Esophagus (tissue), 2 donors: Measurements from ENCODE around the gene TWNK. TPM values are rescaled to one million over a fixed set of nuclear protein-coding genes. Genes with fewer than 3 reads are reported as not detected.
A peak's percentile ranks its signal among the peaks of the same experiment; 100 is the strongest.

Source experiments
- H3K27ac ChIP-seq, 2 donors: one replicate each; pipeline ENCODE4 v1.5.1; 2013; ENCODE audit warnings: low read depth in 2 of 2, mild to moderate bottlenecking in 2 of 2, inconsistent platforms in 1 of 2, low read length in 1 of 2, moderate library complexity in 1 of 2
- H3K27me3 ChIP-seq, 2 donors: one replicate each; pipeline ENCODE4 v1.6.1; 2013; ENCODE audit warnings: low read length in 2 of 2, control low read depth in 1 of 2, mild to moderate bottlenecking in 1 of 2; ENCODE audit not compliant: insufficient read depth in 2 of 2, control insufficient read depth in 1 of 2
- H3K36me3 ChIP-seq, 2 donors: one replicate each; pipeline ENCODE4 v1.6.1; 2013; ENCODE audit warnings: low read length in 1 of 2; ENCODE audit not compliant: control insufficient read depth in 2 of 2, insufficient read depth in 2 of 2
- H3K4me1 ChIP-seq, 2 donors: one replicate each; pipeline ENCODE4 v1.6.1; 2013; ENCODE audit warnings: low read length in 1 of 2; ENCODE audit not compliant: control insufficient read depth in 2 of 2, insufficient read depth in 2 of 2
- H3K4me3 ChIP-seq, 2 donors: one replicate each; pipeline ENCODE4 v1.5.1; 2013; ENCODE audit warnings: low read length in 2 of 2, mild to moderate bottlenecking in 2 of 2, low read depth in 1 of 2, moderate library complexity in 1 of 2
- H3K9me3 ChIP-seq, 2 donors: one replicate each; pipeline ENCODE4 v1.6.1; 2013; ENCODE audit warnings: mild to moderate bottlenecking in 2 of 2, low read depth in 1 of 2, low read length in 1 of 2, moderate library complexity in 1 of 2; ENCODE audit not compliant: control insufficient read depth in 2 of 2, insufficient read depth in 1 of 2
- WGBS, 2 donors: extraction: QIAGEN DNeasy Blood & Tissue Kit; methylation state at CpG; one replicate each; pipeline ENCODE4 v1.1.7; 2013; 5-methylcytosine and 5-hydroxymethylcytosine counted together
- polyA plus RNA-seq, 2 donors: library from polyadenylated mRNA; stranded (reverse); fragments of 200-250 nt; gene quantifications; one replicate each; pipeline ENCODE4 v1.2.3, GENCODE V29; 2013
- donor health status: healthy with polysubstance abuse.
- donor health status: Bipolar disorder and iron deficiency.

TWNK gene
- polyA plus RNA-seq: 1 to 10 TPM; 3.6 to 7.1 TPM

- WGBS, 2 donors: 0 to 1% methylated on average over 66 to 75 of the region's 75 CpGs
- H3K4me1 ChIP-seq: peaks cover 12 to 18% of the 10 kb centered on the region in 2 donors
- no peaks in the 10 kb centered on the region for H3K27me3 ChIP-seq
- H3K36me3 ChIP-seq: peaks cover 14 to 26% of the 10 kb centered on the region in 2 donors
- H3K27ac ChIP-seq: peak within 1 kb of the TSS; percentile 81 to 90
- H3K9me3 ChIP-seq: no peaks in the 10 kb centered on the region
- peak within 1 kb of the TSS; percentile 82 to 97 for H3K4me3 ChIP-seq
These were observed at the start of gene TWNK, which contains the start of gene MRPL43 for GRCh38 chr10:100986952-100987684. TWNK (plus strand) TSS chr10:100987543; CDS start chr10:100988211, 668 bp downstream. MRPL43 (minus strand) TSS chr10:100987497; CDS start chr10:100987443, 54 bp downstream.

GRCh38 chr10:100939763-100940344 is 47.5 kb upstream of the TWNK start:
- Histone ChIP-seq H3K27me3 (no peaks in the 10 kb centered on the region), H3K9me3 (no peaks in the 10 kb centered on the region), H3K4me1 (no peaks in the 10 kb centered on the region), H3K36me3 (peaks cover 9 to 11% of the 10 kb centered on the region in 2 donors), H3K27ac (no peak overlapping the region), H3K4me3 (no peak overlapping the region)

GRCh38 chr10:100942229-100942628 is 45.1 kb upstream of the TWNK start:
- WGBS, 2 donors: 95 to 97% methylated on average over 3 of the region's 3 CpGs
- Histone ChIP-seq H3K4me3 (no peak overlapping the region), H3K9me3 (no peaks in the 10 kb centered on the region), H3K4me1 (no peaks in the 10 kb centered on the region), H3K36me3 (peaks cover 9 to 14% of the 10 kb centered on the region in 2 donors), H3K27me3 (no peaks in the 10 kb centered on the region), H3K27ac (no peak overlapping the region)

- H3K36me3 ChIP-seq: peaks cover 7 to 14% of the 10 kb centered on the region in 2 donors
- no peak overlapping the region for H3K4me3 ChIP-seq
- H3K27ac ChIP-seq: no peak overlapping the region
- H3K9me3 ChIP-seq: no peaks in the 10 kb centered on the region
- no peaks in the 10 kb centered on the region for H3K27me3 ChIP-seq
- no peaks in the 10 kb centered on the region for H3K4me1 ChIP-seq
These were observed 43.8 kb upstream of the TWNK start for GRCh38 chr10:100943508-100943907.

- H3K9me3 ChIP-seq: no peaks in the 10 kb centered on the region
- peaks cover 0 to 6% of the 10 kb centered on the region in 2 donors for H3K36me3 ChIP-seq
These were observed 41.6 kb upstream of the TWNK start for GRCh38 chr10:100945754-100946153.

GRCh38 chr10:100948916-100949315 is 38.4 kb upstream of the TWNK start:
- 93 to 94% methylated on average over 3 of the region's 3 CpGs for WGBS, 2 donors
- no peak overlapping the region for H3K27ac ChIP-seq
- H3K4me3 ChIP-seq: no peak overlapping the region
- no peaks in the 10 kb centered on the region for H3K27me3 ChIP-seq
- peaks cover 2 to 5% of the 10 kb centered on the region in 2 donors for H3K36me3 ChIP-seq
- no peaks in the 10 kb centered on the region for H3K9me3 ChIP-seq
- no peaks in the 10 kb centered on the region for H3K4me1 ChIP-seq

More at GRCh38 chr10:100945754-100946153, 41.6 kb upstream of the TWNK start:
- no peak overlapping the region for H3K4me3 ChIP-seq
- no peaks in the 10 kb centered on the region for H3K27me3 ChIP-seq
- no peak overlapping the region for H3K27ac ChIP-seq
- H3K4me1 ChIP-seq: no peaks in the 10 kb centered on the region

GRCh38 chr10:100960251-100960650 is 27.1 kb upstream of the TWNK start:
- Histone ChIP-seq H3K27ac (no peak overlapping the region), H3K4me1 (no peaks in the 10 kb centered on the region), H3K27me3 (no peaks in the 10 kb centered on the region), H3K9me3 (no peaks in the 10 kb centered on the region), H3K4me3 (no peak overlapping the region), H3K36me3 (peaks cover 0 to 4% of the 10 kb centered on the region in 2 donors)

GRCh38 chr10:100962351-100963080 is 24.8 kb upstream of the TWNK start:
- WGBS, 2 donors: 74 to 78% methylated on average over 4 of the region's 4 CpGs
- H3K4me1 ChIP-seq: no peaks in the 10 kb centered on the region
- peaks cover 0 to 4% of the 10 kb centered on the region in 2 donors for H3K36me3 ChIP-seq
- no peak overlapping the region for H3K27ac ChIP-seq
- H3K9me3 ChIP-seq: no peaks in the 10 kb centered on the region
- no peaks in the 10 kb centered on the region for H3K27me3 ChIP-seq
- no peak overlapping the region for H3K4me3 ChIP-seq

GRCh38 chr10:100963826-100964225 is 23.5 kb upstream of the TWNK start:
- Histone ChIP-seq H3K27ac (no peak overlapping the region), H3K4me1 (peaks cover 0 to 3% of the 10 kb centered on the region in 2 donors), H3K4me3 (no peak overlapping the region), H3K36me3 (peaks cover 0 to 1% of the 10 kb centered on the region in 2 donors), H3K9me3 (no peaks in the 10 kb centered on the region), H3K27me3 (no peaks in the 10 kb centered on the region)
- 90 to 96% methylated on average over 1 of the region's 1 CpG for WGBS, 2 donors
